Right lobe of liver (tissue), 6 donors: ENCODE data around the gene GNL3. TPM values are rescaled to one million over a fixed set of nuclear protein-coding genes. Genes with fewer than 3 reads are reported as not detected.

Experiments used
- ATAC-seq, 4 donors: fragments of 200-7000 bp; cut with Tn5 transposase; one replicate each; pipeline ENCODE4 v1.9.1; 2020; ENCODE audit warnings: mild to moderate bottlenecking in 4 of 4, moderate library complexity in 4 of 4
- DNase-seq, 3 donors: peaks; one replicate each; pipeline ENCODE4 v3.0.0-alpha.2; 2020
- H3K27ac ChIP-seq, 3 donors: fragments of 200-600 bp; one replicate each; pipeline ENCODE4 v1.8.0; 2022
- H3K27me3 ChIP-seq, 2 donors: fragments of 200-600 bp; one replicate each; pipeline ENCODE4 v1.8.0; 2022
- H3K36me3 ChIP-seq, 4 donors: fragments of 200-600 bp; sonication (generic) in 1 of 4; one replicate each; pipeline versions ENCODE4 v1.5.1 to v1.8.0; 2017 to 2022; ENCODE audit warnings: control low read depth in 1 of 4
- H3K4me1 ChIP-seq, 4 donors: fragments of 200-600 bp; sonication (generic) in 1 of 4; one replicate each; pipeline versions ENCODE4 v1.5.1 to v1.8.0; 2017 to 2022; ENCODE audit warnings: control low read depth in 1 of 4
- H3K4me3 ChIP-seq, 3 donors: fragments of 200-600 bp; one replicate each; pipeline ENCODE4 v1.8.0; 2022
- H3K9me3 ChIP-seq, 4 donors: fragments of 200-600 bp; sonication (generic) in 1 of 4; one replicate each; pipeline versions ENCODE4 v1.5.1 to v1.8.0; 2017 to 2022; ENCODE audit warnings: control low read depth in 1 of 4
- CTCF ChIP-seq, 4 donors: fragments of 200-600 bp in 3 of 4; fragments of 450-650 bp in 1 of 4; IDR thresholded peaks; one replicate each; pipeline versions ENCODE4 v1.5.1 to v1.8.0; 2016 to 2022; ENCODE audit warnings: antibody characterized with exemption in 4 of 4, mild to moderate bottlenecking in 2 of 4
- POLR2A ChIP-seq: fragments of 450-650 bp; IDR thresholded peaks from one replicate; pipeline ENCODE4 v1.6.1; 2017; ENCODE audit warnings: antibody characterized with exemption, mild to moderate bottlenecking
- WGBS: methylation state at CpG from one replicate; pipeline ENCODE4 v1.1.6; 2018; ENCODE audit warnings: low coverage, low lambda C conversion rate; ENCODE audit not compliant: insufficient coverage; ENCODE audit errors: missing lambda C conversion rate; 5-methylcytosine and 5-hydroxymethylcytosine counted together
- intact Hi-C, 2 donors: fragments of 100-400 bp; cut with DNase I; formaldehyde crosslinking; loops; one replicate each; pipeline versions ENCODE4 v1.11.2 to v1.14.1; 2022
- long read RNA-seq: library from polyadenylated mRNA; unstranded; transcript quantifications from one replicate; pipeline ENCODE4 v2.0.0, GENCODE V29; 2019
- total RNA-seq, 6 experiments: library from RNA; depleted of rRNA in 2 of 6; stranded (reverse); fragments of >200 nt in 2 of 6; fragmentation: NEBNext Ultra II Directional in 3 of 6; extraction: Animal tissue kit (Norgen Biotek cat#: 25700) in 3 of 6; gene quantifications; one replicate each; pipeline versions ENCODE4 v1.1.0 to v1.2.4, GENCODE V29; 2016 to 2023
- donor health status: DM: no; HTN: yes; CAD: no.
- donor health status: DM: no; HTN: no; CAD: no.
- donor health status: DM: no; HTN: no; CAD: no.
- donor health status: DM: no; HTN: yes; CAD: no.
- donor health status: DM: no; HTN: yes; CAD: no.

Gene GNL3, protein sequence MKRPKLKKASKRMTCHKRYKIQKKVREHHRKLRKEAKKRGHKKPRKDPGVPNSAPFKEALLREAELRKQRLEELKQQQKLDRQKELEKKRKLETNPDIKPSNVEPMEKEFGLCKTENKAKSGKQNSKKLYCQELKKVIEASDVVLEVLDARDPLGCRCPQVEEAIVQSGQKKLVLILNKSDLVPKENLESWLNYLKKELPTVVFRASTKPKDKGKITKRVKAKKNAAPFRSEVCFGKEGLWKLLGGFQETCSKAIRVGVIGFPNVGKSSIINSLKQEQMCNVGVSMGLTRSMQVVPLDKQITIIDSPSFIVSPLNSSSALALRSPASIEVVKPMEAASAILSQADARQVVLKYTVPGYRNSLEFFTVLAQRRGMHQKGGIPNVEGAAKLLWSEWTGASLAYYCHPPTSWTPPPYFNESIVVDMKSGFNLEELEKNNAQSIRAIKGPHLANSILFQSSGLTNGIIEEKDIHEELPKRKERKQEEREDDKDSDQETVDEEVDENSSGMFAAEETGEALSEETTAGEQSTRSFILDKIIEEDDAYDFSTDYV
- 10 to 100 TPM; 20.0 to 86.2 (median 41.7) TPM for total RNA-seq
- long read RNA-seq, partial matches to known transcripts = 2 of 8 reads
- long read RNA-seq, other reads (novel, unspliced or antisense) = 1 of 8 reads

GRCh38 chr3:52685709-52686691 lies at the start of gene GNL3, which contains the start of gene PBRM1:
GNL3 (plus strand) TSS chr3:52686032; CDS start chr3:52686093, 61 bp downstream.
PBRM1 (minus strand) TSS chr3:52685913.
- H3K27ac ChIP-seq = peak within 1 kb of the TSS; percentile 85 to 96 (median 89)
- H3K4me3 ChIP-seq = peak within 1 kb of the TSS; percentile 72 to 90 (median 83)
- DNase-seq = peak; percentile 94 to 96 (median 94)
- WGBS = 1% methylated on average over 32 of the region's 82 CpGs
- H3K9me3 ChIP-seq = no peaks in the 10 kb centered on the region
- peaks cover 0 to 56% (median 17%) of the 10 kb centered on the region in 4 donors for H3K4me1 ChIP-seq
- TF ChIP-seq POLR2A = peak; percentile 85
- TF ChIP-seq CTCF (IDR thresholded peaks at IDR 0.05) = no peak
- no peaks in the 10 kb centered on the region for H3K27me3 ChIP-seq
- peaks cover 17 to 39% (median 29%) of the 10 kb centered on the region in 4 donors for H3K36me3 ChIP-seq
- ATAC-seq = peak; percentile 77 to 85 (median 82)
- intact Hi-C loops = no loop called here

DNA sequence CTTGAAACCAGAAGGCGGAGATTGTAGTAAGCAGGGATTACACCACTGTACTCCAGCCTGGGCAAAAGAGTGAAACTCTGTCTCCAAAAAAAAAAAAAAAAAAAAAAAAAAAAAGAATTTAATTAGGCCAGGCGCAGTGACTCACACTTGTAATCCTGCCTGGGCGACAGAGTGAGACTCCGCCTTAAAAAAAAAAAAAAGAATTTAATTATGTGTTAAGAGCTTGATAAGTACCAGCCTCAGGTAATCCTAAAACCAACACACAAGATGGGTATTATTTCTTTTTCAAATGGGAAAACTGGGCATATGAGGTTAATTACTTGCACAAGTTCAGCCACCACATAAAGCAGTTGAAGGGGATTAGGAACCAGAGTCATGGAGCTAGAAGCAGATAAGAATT lies 49.2 kb upstream of the GNL3 start:
- DNase-seq = no peak
- ATAC-seq = no peak
- Histone ChIP-seq H3K4me3 (no peak overlapping the region), H3K4me1 (no peaks in the 10 kb centered on the region), H3K36me3 (peaks cover 0 to 58% (median 32%) of the 10 kb centered on the region in 4 donors), H3K9me3 (no peaks in the 10 kb centered on the region), H3K27me3 (no peaks in the 10 kb centered on the region), H3K27ac (peak overlapping the region in 1 of 3 donors; percentile 2)
- TF ChIP-seq POLR2A (no peak), CTCF (IDR thresholded peaks at IDR 0.05) (no peak)
- 100% methylated on average over 1 of the region's 4 CpGs for WGBS
- intact Hi-C loops = no loop called here

- H3K27ac ChIP-seq = no peak overlapping the region
- ATAC-seq = no peak
- H3K4me1 ChIP-seq = no peaks in the 10 kb centered on the region
- H3K9me3 ChIP-seq = no peaks in the 10 kb centered on the region
- intact Hi-C loops = no loop called here
- no peak for DNase-seq
- 99% methylated on average over 6 of the region's 6 CpGs for WGBS
- no peaks in the 10 kb centered on the region for H3K27me3 ChIP-seq
- no peak overlapping the region for H3K4me3 ChIP-seq
- TF ChIP-seq CTCF (IDR thresholded peaks at IDR 0.05) (no peak), POLR2A (no peak)
- peaks cover 0 to 78% (median 37%) of the 10 kb centered on the region in 4 donors for H3K36me3 ChIP-seq
Observed at GRCh38 chr3:52645549-52645948, 40.3 kb upstream of the GNL3 start.
